Measurements from ENCODE around the gene B3GNT3. TPM values are rescaled to one million over a fixed set of nuclear protein-coding genes. Genes with fewer than 3 reads are reported as not detected.
"Not testable (repeated sequence)": the region's sequence is repeated elsewhere in the genome, so short reads cannot be mapped to it uniquely, and the experiment has no call there.

The B3GNT3 gene
- total RNA-seq, 1 donor from 2014 or later: not detected

DNA sequence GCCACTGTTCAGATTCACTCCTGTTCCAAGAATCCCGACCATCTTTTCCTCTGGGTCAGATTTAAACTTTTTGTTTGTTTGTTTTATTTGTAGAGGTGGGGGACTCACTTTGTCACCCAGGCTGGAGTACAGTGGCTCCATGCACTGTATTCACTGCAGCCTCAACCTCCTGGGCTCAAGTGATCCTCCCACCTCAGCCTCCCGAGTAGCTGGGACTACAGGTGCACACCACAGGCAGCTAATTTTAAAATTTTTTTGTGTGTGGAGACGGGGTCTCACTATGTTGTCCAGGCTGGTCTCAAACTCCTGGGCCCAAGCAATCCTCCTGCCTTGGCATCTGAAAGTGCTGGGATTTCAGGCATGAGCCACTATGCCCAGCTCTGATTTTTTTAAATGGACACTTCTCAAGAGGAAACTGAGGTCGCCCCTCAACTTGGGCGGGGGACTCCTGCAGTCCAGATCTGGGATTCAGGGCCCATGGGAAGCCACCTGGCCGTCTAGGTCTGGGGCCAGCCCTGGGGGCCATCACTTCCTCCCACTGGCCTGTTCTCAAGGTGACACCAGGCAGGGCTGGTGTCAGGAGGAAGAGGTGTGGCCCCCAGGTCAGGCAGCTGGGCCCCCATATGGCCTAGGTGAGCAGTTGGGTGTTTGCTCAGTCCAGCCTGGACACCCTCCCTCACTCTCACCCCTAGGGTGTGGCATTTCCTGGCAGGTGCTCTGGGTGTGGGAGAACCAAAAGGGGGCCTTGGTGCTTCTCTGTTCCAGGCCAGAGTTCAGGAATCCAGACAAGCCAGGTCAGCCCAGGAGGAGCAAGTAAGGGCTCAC, 1.3 kb downstream of the B3GNT3 start:
- DNase-seq (ENCODE audit: low read depth, low spot score): no peak
- Mint-ChIP-seq H3K27me3 (ENCODE audit: low read depth) (peaks cover 79% of the 10 kb centered on the region), H3K4me1 (peaks cover 5% of the 10 kb centered on the region), H3K9me3 (no peaks in the 10 kb centered on the region), H3K4me3 (no peak overlapping the region), H3K27ac (ENCODE audit: unreplicated experiment) (no peak overlapping the region), H3K36me3 (ENCODE audit: low read depth) (no peaks in the 10 kb centered on the region)
- TF ChIP-seq, protein P1, sequence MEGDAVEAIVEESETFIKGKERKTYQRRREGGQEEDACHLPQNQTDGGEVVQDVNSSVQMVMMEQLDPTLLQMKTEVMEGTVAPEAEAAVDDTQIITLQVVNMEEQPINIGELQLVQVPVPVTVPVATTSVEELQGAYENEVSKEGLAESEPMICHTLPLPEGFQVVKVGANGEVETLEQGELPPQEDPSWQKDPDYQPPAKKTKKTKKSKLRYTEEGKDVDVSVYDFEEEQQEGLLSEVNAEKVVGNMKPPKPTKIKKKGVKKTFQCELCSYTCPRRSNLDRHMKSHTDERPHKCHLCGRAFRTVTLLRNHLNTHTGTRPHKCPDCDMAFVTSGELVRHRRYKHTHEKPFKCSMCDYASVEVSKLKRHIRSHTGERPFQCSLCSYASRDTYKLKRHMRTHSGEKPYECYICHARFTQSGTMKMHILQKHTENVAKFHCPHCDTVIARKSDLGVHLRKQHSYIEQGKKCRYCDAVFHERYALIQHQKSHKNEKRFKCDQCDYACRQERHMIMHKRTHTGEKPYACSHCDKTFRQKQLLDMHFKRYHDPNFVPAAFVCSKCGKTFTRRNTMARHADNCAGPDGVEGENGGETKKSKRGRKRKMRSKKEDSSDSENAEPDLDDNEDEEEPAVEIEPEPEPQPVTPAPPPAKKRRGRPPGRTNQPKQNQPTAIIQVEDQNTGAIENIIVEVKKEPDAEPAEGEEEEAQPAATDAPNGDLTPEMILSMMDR (conservative IDR thresholded peaks at IDR 0.05): no peak

DNA sequence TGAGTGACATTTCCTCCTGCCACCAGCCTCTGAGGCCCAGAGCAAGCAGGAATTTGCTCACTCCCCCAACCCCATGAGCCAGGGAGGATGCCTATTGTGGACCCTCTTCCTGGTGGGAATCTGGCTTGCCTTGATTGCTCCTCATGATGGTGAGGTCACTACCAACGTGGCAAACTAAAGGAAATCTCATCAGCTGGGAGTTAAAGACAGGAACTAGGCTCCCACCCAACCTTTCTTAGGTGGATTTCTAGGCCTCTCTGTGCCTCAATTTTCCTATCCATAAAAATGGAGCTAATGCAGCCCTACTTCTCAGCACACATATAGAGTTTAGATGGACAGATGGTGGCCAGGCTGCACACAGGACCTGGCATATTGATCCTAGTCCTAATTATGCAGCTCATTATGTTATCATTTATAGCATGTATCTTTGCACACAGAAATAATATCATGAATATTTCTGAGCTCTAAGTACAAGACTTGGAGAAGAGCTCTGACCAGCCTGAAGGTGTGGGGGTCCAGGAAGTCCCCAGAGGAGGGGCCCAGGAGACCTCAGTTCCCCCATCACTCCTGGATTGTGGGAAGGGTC, 2.0 kb downstream of the B3GNT3 start:
- H3K27me3 Mint-ChIP-seq (ENCODE audit: low read depth): peaks cover 75% of the 10 kb centered on the region
- DNase-seq (ENCODE audit: low read depth, low spot score): no peak

DNA sequence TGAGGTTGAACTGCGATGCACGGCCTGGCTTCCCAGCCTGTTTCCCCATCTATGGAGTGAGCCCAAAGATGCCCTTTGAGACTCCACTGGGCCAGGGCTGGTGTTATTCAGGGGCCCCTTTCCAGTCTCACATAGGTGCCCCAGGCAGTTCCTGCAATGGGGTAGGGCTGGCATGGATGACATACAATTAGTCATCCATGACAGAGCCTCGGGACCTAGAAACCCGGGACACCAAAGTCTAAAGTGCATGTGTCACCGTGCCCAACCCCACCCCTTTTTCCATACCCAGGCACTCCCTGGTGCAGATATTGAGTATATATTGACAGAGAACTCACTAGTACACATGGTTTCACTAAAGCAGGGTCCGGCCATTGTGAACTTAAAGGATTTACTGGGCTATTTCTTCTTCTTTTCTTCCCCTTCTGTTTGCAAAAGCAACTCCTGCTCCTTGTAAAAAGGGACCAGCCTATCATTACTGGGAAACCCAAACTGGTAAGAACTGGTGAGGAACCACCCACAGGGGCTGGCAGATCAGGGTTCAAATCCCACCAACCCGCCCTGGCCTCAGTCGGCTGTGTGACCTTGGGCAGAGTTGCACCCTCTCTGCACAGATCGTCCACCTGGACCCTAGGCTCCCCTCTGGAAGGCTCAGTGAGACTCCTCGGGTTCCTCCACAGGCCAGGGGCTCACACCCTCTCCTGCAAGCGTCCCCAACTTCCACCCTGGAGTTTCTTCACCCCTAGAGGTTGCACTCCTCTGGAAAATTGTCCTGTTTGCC, 2.7 kb downstream of the B3GNT3 start:
- DNase-seq (ENCODE audit: low read depth, low spot score): no peak
- TF ChIP-seq, protein P1 (conservative IDR thresholded peaks at IDR 0.05): no peak
- Mint-ChIP-seq H3K27me3 (ENCODE audit: low read depth) (peaks cover 79% of the 10 kb centered on the region), H3K4me3 (no peak overlapping the region), H3K4me1 (no peaks in the 10 kb centered on the region), H3K9me3 (no peaks in the 10 kb centered on the region), H3K36me3 (ENCODE audit: low read depth) (no peaks in the 10 kb centered on the region), H3K27ac (ENCODE audit: unreplicated experiment) (no peak overlapping the region)

More for the DNA sequence above, 2.0 kb downstream of the B3GNT3 start:
- Mint-ChIP-seq H3K36me3 (ENCODE audit: low read depth) (no peaks in the 10 kb centered on the region), H3K4me3 (no peak overlapping the region), H3K9me3 (no peaks in the 10 kb centered on the region), H3K27ac (ENCODE audit: unreplicated experiment) (no peak overlapping the region), H3K4me1 (no peaks in the 10 kb centered on the region)
- TF ChIP-seq, protein P1 (conservative IDR thresholded peaks at IDR 0.05): no peak

DNA sequence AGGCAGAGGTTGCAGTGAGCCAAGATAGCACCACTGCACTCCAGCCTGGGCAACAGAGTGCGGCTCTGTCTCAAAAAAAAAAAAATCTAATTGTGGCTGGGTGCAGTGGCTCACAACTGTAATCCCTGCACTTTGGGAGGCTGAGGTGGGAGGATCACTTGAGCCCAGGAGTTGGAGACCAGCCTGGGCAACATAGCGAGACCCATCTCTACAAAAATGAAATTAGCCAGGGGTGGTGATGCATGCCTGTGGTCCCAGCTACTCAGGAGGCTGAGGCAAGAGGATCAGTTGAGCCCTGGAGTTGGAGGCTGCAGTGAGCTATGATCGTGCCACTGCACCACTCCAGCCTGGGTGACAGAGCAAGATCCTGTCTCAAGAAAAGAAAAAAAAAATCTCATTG, 3.7 kb downstream of the B3GNT3 start:
- not testable (repeated sequence) for H3K27ac Mint-ChIP-seq (ENCODE audit: unreplicated experiment); H3K4me1 Mint-ChIP-seq; DNase-seq (ENCODE audit: low read depth, low spot score); H3K9me3 Mint-ChIP-seq; H3K36me3 Mint-ChIP-seq (ENCODE audit: low read depth); H3K4me3 Mint-ChIP-seq
- peaks cover 76% of the 10 kb centered on the region for H3K27me3 Mint-ChIP-seq (ENCODE audit: low read depth)

DNA sequence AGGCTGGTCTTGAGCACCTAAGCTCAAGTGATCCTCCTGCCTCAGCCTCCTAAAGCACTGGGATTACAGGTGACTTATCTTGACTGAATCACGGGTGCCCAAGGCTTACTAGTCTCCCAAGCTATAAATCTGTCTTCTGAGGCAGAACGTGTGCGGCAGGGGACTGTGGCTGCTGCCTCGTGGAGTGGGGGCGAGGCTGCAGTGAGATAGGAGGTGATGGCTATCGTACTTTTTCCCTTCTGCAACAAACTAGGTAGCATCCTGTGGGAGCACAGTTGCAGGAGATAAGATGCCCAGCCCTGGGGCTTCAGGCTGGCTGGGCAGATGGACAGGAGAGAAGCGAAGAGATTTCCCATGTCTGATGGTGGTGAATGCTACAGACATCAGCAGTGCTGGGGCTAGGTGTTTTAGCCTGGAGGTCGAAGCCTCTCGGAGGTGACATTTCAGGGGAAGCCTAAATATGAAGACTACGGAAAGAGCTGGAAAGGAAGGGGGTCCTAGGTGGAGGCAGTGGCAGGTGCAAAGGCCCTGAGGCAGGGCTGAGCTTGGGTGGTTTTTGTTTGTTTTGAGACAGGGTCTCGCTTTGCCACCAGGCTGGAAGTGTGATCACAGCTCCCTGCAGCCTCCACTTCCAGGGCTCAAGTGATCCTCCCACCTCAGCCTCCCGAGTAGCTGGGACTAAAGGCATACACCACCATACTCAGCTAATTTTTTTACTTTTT, 7.4 kb downstream of the B3GNT3 start:
- no peak overlapping the region for H3K27ac Mint-ChIP-seq (ENCODE audit: unreplicated experiment)
- TF ChIP-seq, protein P1 (conservative IDR thresholded peaks at IDR 0.05): no peak
- H3K4me1 Mint-ChIP-seq: no peaks in the 10 kb centered on the region
- DNase-seq (ENCODE audit: low read depth, low spot score): no peak
- H3K27me3 Mint-ChIP-seq (ENCODE audit: low read depth): peaks cover 55% of the 10 kb centered on the region
- H3K36me3 Mint-ChIP-seq (ENCODE audit: low read depth): no peaks in the 10 kb centered on the region
- H3K4me3 Mint-ChIP-seq: no peak overlapping the region
- H3K9me3 Mint-ChIP-seq: no peaks in the 10 kb centered on the region
